GM12878 (cell line): ENCODE results near the gene RSPO3. TPM values are rescaled to one million over a fixed set of nuclear protein-coding genes. Genes with fewer than 3 reads are reported as not detected.

ENCODE experiments used
- ATAC-seq: fragments of 200-7000 bp; cut with Tn5 transposase; 3 replicates; pipeline ENCODE4 v1.9.1; 2020; ENCODE audit warnings: mild to moderate bottlenecking, moderate library complexity
- BruUV-seq: library from RNA; stranded (reverse); fragments of 400-500 nt; replicated peaks from 2 replicates; lab custom pipeline; 2021; lab: Mats Ljungman, UMichigan
- CTCF ChIA-PET: fragments of 300-600 bp; sonication (Branson Sonifier 250); formaldehyde crosslinking; extraction: SDS; loops from one replicate; lab custom pipeline; 2021; ENCODE audit warnings: inconsistent platforms; lab: Yijun Ruan, JAX
- POLR2A ChIA-PET: fragments of 350-600 bp; formaldehyde crosslinking; extraction: SDS; loops from one replicate; lab custom pipeline; 2021; ENCODE audit warnings: inconsistent platforms; lab: Charles Lee
- RAD21 ChIA-PET: fragments of 300-600 bp; sonication (Branson Sonifier 250); formaldehyde crosslinking; loops from one replicate; lab custom pipeline; 2023; ENCODE audit warnings: antibody characterized with exemption; ENCODE audit not compliant: unreplicated experiment; lab: Charles Lee
- SMC1A ChIA-PET: fragments of 300-600 bp; sonication (Branson Sonifier 250); formaldehyde crosslinking; loops from one replicate; lab custom pipeline; 2023; ENCODE audit not compliant: unreplicated experiment, uncharacterized antibody; lab: Charles Lee
- DNase-seq: peaks from one replicate; pipeline ENCODE4 v3.0.0-alpha.2; 2011; ENCODE audit warnings: low read depth, low spot score
- FAIRE-seq: peaks from 3 replicates; lab custom pipeline; 2011; peaks lifted over from hg19 to GRCh38; lab: Jason Lieb, UNC
- H2AFZ ChIP-seq: 2 replicates; pipeline ENCODE4 v1.6.0; 2011; ENCODE audit warnings: low read depth, low read length, control low read depth; ENCODE audit not compliant: control insufficient read depth
- H3K27ac ChIP-seq: 2 replicates; pipeline ENCODE4 v1.5.1; 2011; ENCODE audit warnings: control low read depth; ENCODE audit not compliant: control insufficient read depth, insufficient read depth
- H3K27me3 ChIP-seq, 2 experiments: replicated peaks in 1 of 2; 2 replicates each; pipeline versions ENCODE4 v1.6.0 to v1.6.1; 2011; ENCODE audit warnings: low read length in 1 of 2; ENCODE audit not compliant: control insufficient read depth in 2 of 2, insufficient read depth in 2 of 2
- H3K36me3 ChIP-seq, 2 experiments: 2 replicates each; pipeline ENCODE4 v1.5.1; 2011; ENCODE audit warnings: low read length in 1 of 2; ENCODE audit not compliant: control insufficient read depth in 2 of 2, insufficient read depth in 2 of 2
- H3K4me1 ChIP-seq: 2 replicates; pipeline ENCODE4 v1.6.1; 2011; ENCODE audit warnings: mild to moderate bottlenecking, low read length, moderate library complexity, mixed read lengths; ENCODE audit not compliant: control insufficient read depth, insufficient read depth
- H3K4me2 ChIP-seq: 2 replicates; pipeline ENCODE4 v1.6.0; 2011; ENCODE audit warnings: control low read depth; ENCODE audit not compliant: control insufficient read depth, insufficient read depth
- H3K4me3 ChIP-seq: fragments of 200-600 bp; sonication (generic); 2 replicates; pipeline ENCODE4 v1.5.1; 2016
- H3K79me2 ChIP-seq: 2 replicates; pipeline ENCODE4 v1.6.0; 2011; ENCODE audit warnings: low read length; ENCODE audit not compliant: control insufficient read depth, insufficient read depth
- H3K9ac ChIP-seq: 2 replicates; pipeline ENCODE4 v1.8.0; 2011; ENCODE audit warnings: low read length, control low read depth, mixed read lengths; ENCODE audit not compliant: control insufficient read depth, insufficient read depth
- H3K9me3 ChIP-seq: replicated peaks from 3 replicates; pipeline ENCODE4 v1.5.1; 2011; ENCODE audit warnings: mild to moderate bottlenecking, low read length; ENCODE audit not compliant: control insufficient read depth, insufficient read depth
- H4K20me1 ChIP-seq: 2 replicates; pipeline ENCODE4 v1.6.0; 2011; ENCODE audit not compliant: control insufficient read depth, insufficient read depth
- BHLHE40 ChIP-seq, 2 experiments: fragments of 450-650 bp in 1 of 2; IDR thresholded peaks; 2 replicates each; pipeline ENCODE4 v1.6.1; 2011 to 2017; ENCODE audit warnings: low read depth in 2 of 2, borderline replicate concordance in 1 of 2, improper control_type of control experiment in 1 of 2, low read length in 1 of 2, mild to moderate bottlenecking in 1 of 2
- LARP7 ChIP-seq: fragments of 450-650 bp; IDR thresholded peaks from 2 replicates; pipeline ENCODE4 v1.6.1; 2017; ENCODE audit warnings: mild to moderate bottlenecking
- MXI1 ChIP-seq: fragments of 150-350 bp; IDR thresholded peaks from 2 replicates; pipeline ENCODE4 v1.6.1; 2011; ENCODE audit warnings: low read depth, mild to moderate bottlenecking, inconsistent platforms, low read length, improper control_type of control experiment
- MYB ChIP-seq: fragments of 150-350 bp; IDR thresholded peaks from 2 replicates; pipeline ENCODE4 v1.6.1; 2014; ENCODE audit warnings: mild to moderate bottlenecking, low read depth, low read length, borderline replicate concordance
- SREBF1 ChIP-seq: IDR thresholded peaks from 2 replicates; pipeline ENCODE4 v1.6.1; 2012; ENCODE audit warnings: mild to moderate bottlenecking, low read length
- SREBF2 ChIP-seq: IDR thresholded peaks from 2 replicates; pipeline ENCODE4 v1.6.1; 2012; ENCODE audit warnings: mild to moderate bottlenecking, low read length
- TARDBP ChIP-seq: IDR thresholded peaks from 2 replicates; pipeline ENCODE4 v1.6.1; 2016; ENCODE audit warnings: borderline replicate concordance
- YBX1 ChIP-seq: fragments of 450-650 bp; IDR thresholded peaks from 2 replicates; pipeline ENCODE4 v1.6.1; 2016; ENCODE audit warnings: antibody characterized with exemption
- ZNF592 ChIP-seq: fragments of 450-650 bp; IDR thresholded peaks from 2 replicates; pipeline ENCODE4 v1.6.1; 2017; ENCODE audit warnings: mild to moderate bottlenecking, moderate library complexity
- WGBS: methylation state at CpG from one replicate; pipeline ENCODE4 v1.1.6; 2016; ENCODE audit warnings: low lambda C conversion rate; ENCODE audit not compliant: insufficient replicate concordance, insufficient coverage; ENCODE audit errors: missing lambda C conversion rate; 5-methylcytosine and 5-hydroxymethylcytosine counted together
- in situ Hi-C: fragments of 300-500 bp; cut with MboI; formaldehyde crosslinking; loops from 9 replicates; pipeline ENCODE4 v1.14.3; 2018; ENCODE audit warnings: mixed read lengths
- intact Hi-C: fragments of 100-400 bp; cut with micrococcal nuclease; formaldehyde crosslinking; loops from one replicate; pipeline ENCODE4 v1.14.2; 2022; ENCODE audit not compliant: unreplicated experiment
- polyA plus RNA-seq, 11 experiments: library from polyadenylated mRNA; depleted of rRNA in 4 of 11; unstranded in 6 of 11; stranded (reverse) in 5 of 11; fragments of >200 nt; fragmentation: Nextera tagmentation in 4 of 11; fragmentation: Illumina TruSeq in 1 of 11; extraction: Ambion mirVana in 4 of 11; extraction: Trizol in 1 of 11; gene quantifications; 1 replicate in 1 of 11; 2 replicates in 10 of 11; pipeline versions ENCODE4 v1.2.1 to v1.2.3, GENCODE V29; 2011 to 2016; ENCODE audit warnings: inconsistent platforms in 2 of 11, missing spikeins in 2 of 11, low read depth in 1 of 11
- total RNA-seq, 4 experiments: library from RNA; depleted of rRNA in 3 of 4; stranded (reverse); fragments of >200 nt in 3 of 4; fragmentation: Illumina TruSeq in 1 of 4; extraction: Trizol in 1 of 4; gene quantifications; 2 replicates each; pipeline versions ENCODE4 v1.2.1 to v1.2.3, GENCODE V29; 2013 to 2021
- TF ChIP-seq, protein P1 (sequence below): fragments of 450-650 bp; IDR thresholded peaks from 2 replicates; pipeline ENCODE4 v1.6.1; 2018; ENCODE audit warnings: borderline replicate concordance, mild to moderate bottlenecking; ENCODE audit not compliant: partially characterized antibody
- TF ChIP-seq, protein P2 (sequence below): fragments of 450-650 bp; IDR thresholded peaks from 2 replicates; pipeline ENCODE4 v1.6.1; 2017; ENCODE audit warnings: low read depth, mild to moderate bottlenecking, moderate library complexity

Gene RSPO3
- total and polyA plus RNA-seq, 10 of the 15 experiments (the other 5 are each of a cell fraction or from before 2014, with no cell fraction given): 0.16 TPM; not detected in 9

- no peak for TF ChIP-seq SREBF2
- TF ChIP-seq, protein P1, sequence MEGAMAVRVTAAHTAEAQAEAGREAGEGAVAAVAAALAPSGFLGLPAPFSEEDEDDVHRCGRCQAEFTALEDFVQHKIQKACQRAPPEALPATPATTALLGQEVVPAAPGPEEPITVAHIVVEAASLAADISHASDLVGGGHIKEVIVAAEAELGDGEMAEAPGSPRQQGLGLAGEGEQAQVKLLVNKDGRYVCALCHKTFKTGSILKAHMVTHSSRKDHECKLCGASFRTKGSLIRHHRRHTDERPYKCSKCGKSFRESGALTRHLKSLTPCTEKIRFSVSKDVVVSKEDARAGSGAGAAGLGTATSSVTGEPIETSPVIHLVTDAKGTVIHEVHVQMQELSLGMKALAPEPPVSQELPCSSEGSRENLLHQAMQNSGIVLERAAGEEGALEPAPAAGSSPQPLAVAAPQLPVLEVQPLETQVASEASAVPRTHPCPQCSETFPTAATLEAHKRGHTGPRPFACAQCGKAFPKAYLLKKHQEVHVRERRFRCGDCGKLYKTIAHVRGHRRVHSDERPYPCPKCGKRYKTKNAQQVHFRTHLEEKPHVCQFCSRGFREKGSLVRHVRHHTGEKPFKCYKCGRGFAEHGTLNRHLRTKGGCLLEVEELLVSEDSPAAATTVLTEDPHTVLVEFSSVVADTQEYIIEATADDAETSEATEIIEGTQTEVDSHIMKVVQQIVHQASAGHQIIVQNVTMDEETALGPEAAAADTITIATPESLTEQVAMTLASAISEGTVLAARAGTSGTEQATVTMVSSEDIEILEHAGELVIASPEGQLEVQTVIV: no peak
- no peak for TF ChIP-seq ZNF592
- TF ChIP-seq BHLHE40 (IDR thresholded peaks at IDR 0.05; ENCODE audit: borderline replicate concordance in 1 of 2, low read depth in 2 of 2, low read length in 1 of 2): no peak
- TF ChIP-seq MYB: no peak
Observed at GRCh38 chr6:127102299-127102698, 16.2 kb upstream of the RSPO3 start (continued).

GRCh38 chr6:127102859-127103258 is 15.6 kb upstream of the RSPO3 start:
- no peaks in the 10 kb centered on the region for H3K9me3 ChIP-seq
- DNase-seq (no peak), ATAC-seq (no peak), FAIRE-seq (no peak)
- in situ Hi-C loops: loop anchor here (25.0 kb wide), 1 partner anchor 1341 kb away; no protein-coding TSS in a partner anchor
- no peaks in the 10 kb centered on the region for H4K20me1 ChIP-seq
- H3K36me3 ChIP-seq: no peaks in the 10 kb centered on the region
- H3K4me1 ChIP-seq: no peaks in the 10 kb centered on the region
- whole genome bisulfite sequencing: 59% methylated on average over 3 of the region's 3 CpGs
- H3K27me3 ChIP-seq: no peaks in the 10 kb centered on the region
- H2AFZ ChIP-seq: no peak overlapping the region
- no peak overlapping the region for H3K4me3 ChIP-seq
- ChIA-PET RAD21 (no interaction called here), CTCF (no interaction called here), SMC1A (no interaction called here), POLR2A (no interaction called here)
- intact Hi-C loops: no loop called here
- H3K4me2 ChIP-seq: no peak overlapping the region
- H3K9ac ChIP-seq: no peak overlapping the region
- no TSS peak for BruUV-seq
- no peak overlapping the region for H3K27ac ChIP-seq
- H3K79me2 ChIP-seq: no peaks in the 10 kb centered on the region
- no peak for TF ChIP-seq SREBF1
- TF ChIP-seq YBX1: no peak
- no peak for TF ChIP-seq LARP7
- TF ChIP-seq, protein P2, sequence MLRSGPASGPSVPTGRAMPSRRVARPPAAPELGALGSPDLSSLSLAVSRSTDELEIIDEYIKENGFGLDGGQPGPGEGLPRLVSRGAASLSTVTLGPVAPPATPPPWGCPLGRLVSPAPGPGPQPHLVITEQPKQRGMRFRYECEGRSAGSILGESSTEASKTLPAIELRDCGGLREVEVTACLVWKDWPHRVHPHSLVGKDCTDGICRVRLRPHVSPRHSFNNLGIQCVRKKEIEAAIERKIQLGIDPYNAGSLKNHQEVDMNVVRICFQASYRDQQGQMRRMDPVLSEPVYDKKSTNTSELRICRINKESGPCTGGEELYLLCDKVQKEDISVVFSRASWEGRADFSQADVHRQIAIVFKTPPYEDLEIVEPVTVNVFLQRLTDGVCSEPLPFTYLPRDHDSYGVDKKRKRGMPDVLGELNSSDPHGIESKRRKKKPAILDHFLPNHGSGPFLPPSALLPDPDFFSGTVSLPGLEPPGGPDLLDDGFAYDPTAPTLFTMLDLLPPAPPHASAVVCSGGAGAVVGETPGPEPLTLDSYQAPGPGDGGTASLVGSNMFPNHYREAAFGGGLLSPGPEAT: no peak
- no peak for TF ChIP-seq TARDBP
- no peak for TF ChIP-seq MXI1
- TF ChIP-seq ZNF592: no peak
